Immature natural killer cell (primary cell): ENCODE measurements around the gene FGF19. TPM values are rescaled to one million over a fixed set of nuclear protein-coding genes. Genes with fewer than 3 reads are reported as not detected.

Experiments used
- DNase-seq, 3 donors: peaks; one replicate each; pipeline ENCODE4 v3.0.0; 2022; ENCODE audit warnings: mixed read lengths in 1 of 3
- H3K27ac Mint-ChIP-seq, 6 donors: one replicate each; pipeline ENCODE4 v1.8.0; 2020; ENCODE audit warnings: mixed read lengths in 6 of 6, mild to moderate bottlenecking in 5 of 6, inconsistent platforms in 4 of 6, moderate library complexity in 3 of 6
- H3K27me3 Mint-ChIP-seq, 3 donors: one replicate each; pipeline ENCODE4 v1.8.0; 2020 to 2021; ENCODE audit warnings: low read depth in 3 of 3, mild to moderate bottlenecking in 3 of 3, mixed read lengths in 3 of 3, moderate library complexity in 3 of 3, inconsistent platforms in 1 of 3
- H3K36me3 Mint-ChIP-seq, 3 donors: one replicate each; pipeline ENCODE4 v1.8.0; 2020; ENCODE audit warnings: mixed read lengths in 3 of 3, inconsistent platforms in 2 of 3, mild to moderate bottlenecking in 2 of 3
- H3K4me1 Mint-ChIP-seq, 2 donors: one replicate each; pipeline ENCODE4 v1.8.0; 2020; ENCODE audit warnings: inconsistent platforms in 2 of 2, mild to moderate bottlenecking in 2 of 2, mixed read lengths in 2 of 2, moderate library complexity in 1 of 2
- H3K4me3 Mint-ChIP-seq, 5 donors: one replicate each; pipeline ENCODE4 v1.8.0; 2020; ENCODE audit warnings: mild to moderate bottlenecking in 5 of 5, mixed read lengths in 5 of 5, inconsistent platforms in 3 of 5, moderate library complexity in 3 of 5
- H3K9me3 Mint-ChIP-seq, 6 donors: one replicate each; pipeline ENCODE4 v1.8.0; 2020; ENCODE audit warnings: mild to moderate bottlenecking in 6 of 6, mixed read lengths in 6 of 6, inconsistent platforms in 4 of 6, moderate library complexity in 3 of 6
- polyA plus RNA-seq, 3 donors: library from polyadenylated mRNA; unstranded; fragments of 300-500 nt; fragmentation: Illumina TruSeq; gene quantifications; one replicate each; pipeline ENCODE4 v1.2.3, GENCODE V29; 2021

Gene FGF19
- polyA plus RNA-seq, 3 donors from 2014 or later = not detected

- Mint-ChIP-seq H3K27me3 (peaks cover 0 to 3% (median 2%) of the 10 kb centered on the region in 3 donors), H3K36me3 (peaks cover 7 to 10% (median 9%) of the 10 kb centered on the region in 3 donors), H3K4me3 (no peak overlapping the region), H3K27ac (no peak overlapping the region), H3K9me3 (no peaks in the 10 kb centered on the region), H3K4me1 (peaks cover 7 to 9% of the 10 kb centered on the region in 2 donors)
- DNase-seq = no peak
These were observed 37.6 kb downstream of the FGF19 start for GRCh38 chr11:69666261-69666660.

- no peaks in the 10 kb centered on the region for H3K9me3 Mint-ChIP-seq
- peaks cover 7 to 10% (median 9%) of the 10 kb centered on the region in 3 donors for H3K36me3 Mint-ChIP-seq
- peaks cover 0 to 3% (median 2%) of the 10 kb centered on the region in 3 donors for H3K27me3 Mint-ChIP-seq
- peaks cover 7 to 9% of the 10 kb centered on the region in 2 donors for H3K4me1 Mint-ChIP-seq
- no peak overlapping the region for H3K27ac Mint-ChIP-seq
- DNase-seq = no peak
- no peak overlapping the region for H3K4me3 Mint-ChIP-seq
These were observed 38.2 kb downstream of the FGF19 start for GRCh38 chr11:69665669-69666068.

DNA sequence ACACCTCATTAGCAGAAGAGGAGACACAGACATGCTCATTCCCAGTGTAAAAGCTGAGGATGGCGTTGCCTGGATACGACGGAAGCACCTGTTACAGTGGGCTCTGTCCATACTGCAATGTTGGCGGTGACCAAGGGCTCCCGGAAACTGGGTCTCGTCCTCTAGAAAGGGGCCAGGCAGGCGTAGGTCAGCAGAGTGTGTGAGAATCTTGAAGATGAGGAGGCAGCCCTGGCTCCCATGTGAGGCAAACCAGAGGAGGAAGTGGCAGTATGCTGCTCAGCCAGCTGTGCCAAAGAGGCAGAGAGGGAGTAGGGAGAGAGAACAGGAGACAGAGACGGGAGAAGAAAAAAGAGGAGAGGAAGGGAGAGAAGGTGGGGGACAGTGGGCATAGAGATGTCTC lies 38.9 kb downstream of the FGF19 start:
- Mint-ChIP-seq H3K9me3 (no peaks in the 10 kb centered on the region), H3K36me3 (peaks cover 5 to 10% (median 7%) of the 10 kb centered on the region in 3 donors), H3K4me1 (peaks cover 0 to 2% of the 10 kb centered on the region in 2 donors), H3K4me3 (no peak overlapping the region), H3K27me3 (peaks cover 0 to 3% (median 2%) of the 10 kb centered on the region in 3 donors), H3K27ac (no peak overlapping the region)
- DNase-seq = no peak

GRCh38 chr11:69664103-69664775 lies 39.6 kb downstream of the FGF19 start:
- H3K27me3 Mint-ChIP-seq = peaks cover 0 to 3% (median 2%) of the 10 kb centered on the region in 3 donors
- H3K36me3 Mint-ChIP-seq = peaks cover 5 to 10% (median 7%) of the 10 kb centered on the region in 3 donors
- no peak overlapping the region for H3K4me3 Mint-ChIP-seq
- H3K27ac Mint-ChIP-seq = no peak overlapping the region
- DNase-seq = no peak
- no peaks in the 10 kb centered on the region for H3K9me3 Mint-ChIP-seq
- no peaks in the 10 kb centered on the region for H3K4me1 Mint-ChIP-seq

- DNase-seq = no peak
- H3K4me1 Mint-ChIP-seq = no peaks in the 10 kb centered on the region
- H3K36me3 Mint-ChIP-seq = peaks cover 5 to 10% (median 7%) of the 10 kb centered on the region in 3 donors
- H3K27ac Mint-ChIP-seq = no peak overlapping the region
- H3K27me3 Mint-ChIP-seq = peaks cover 0 to 3% (median 2%) of the 10 kb centered on the region in 3 donors
- H3K4me3 Mint-ChIP-seq = no peak overlapping the region
- H3K9me3 Mint-ChIP-seq = no peaks in the 10 kb centered on the region
These were observed 40.5 kb downstream of the FGF19 start for GRCh38 chr11:69663326-69663725.

DNA sequence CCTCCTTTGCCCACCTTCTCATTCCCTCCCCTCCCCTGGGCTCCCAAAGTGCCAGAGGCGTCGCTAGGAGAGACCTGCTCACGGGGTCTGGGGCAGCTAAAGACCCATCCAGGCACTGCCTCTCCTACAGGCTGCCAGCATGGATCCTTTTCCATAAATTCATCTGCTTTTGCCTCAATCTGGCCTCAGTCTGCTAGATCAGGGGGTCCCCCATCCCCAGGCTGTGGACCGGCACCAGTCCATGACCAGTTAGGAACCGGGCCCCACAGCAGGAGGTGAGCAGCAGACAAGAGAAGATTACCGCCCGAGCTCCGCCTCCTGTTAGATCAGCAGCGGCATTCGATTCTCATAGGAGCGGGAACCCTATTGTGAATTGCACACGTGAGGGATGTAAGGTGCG lies 41.0 kb downstream of the FGF19 start:
- Mint-ChIP-seq H3K36me3 (peaks cover 5 to 9% (median 6%) of the 10 kb centered on the region in 3 donors), H3K27ac (no peak overlapping the region), H3K9me3 (no peaks in the 10 kb centered on the region), H3K4me3 (no peak overlapping the region), H3K4me1 (no peaks in the 10 kb centered on the region), H3K27me3 (peaks cover 0 to 3% (median 2%) of the 10 kb centered on the region in 3 donors)
- DNase-seq = no peak

DNA sequence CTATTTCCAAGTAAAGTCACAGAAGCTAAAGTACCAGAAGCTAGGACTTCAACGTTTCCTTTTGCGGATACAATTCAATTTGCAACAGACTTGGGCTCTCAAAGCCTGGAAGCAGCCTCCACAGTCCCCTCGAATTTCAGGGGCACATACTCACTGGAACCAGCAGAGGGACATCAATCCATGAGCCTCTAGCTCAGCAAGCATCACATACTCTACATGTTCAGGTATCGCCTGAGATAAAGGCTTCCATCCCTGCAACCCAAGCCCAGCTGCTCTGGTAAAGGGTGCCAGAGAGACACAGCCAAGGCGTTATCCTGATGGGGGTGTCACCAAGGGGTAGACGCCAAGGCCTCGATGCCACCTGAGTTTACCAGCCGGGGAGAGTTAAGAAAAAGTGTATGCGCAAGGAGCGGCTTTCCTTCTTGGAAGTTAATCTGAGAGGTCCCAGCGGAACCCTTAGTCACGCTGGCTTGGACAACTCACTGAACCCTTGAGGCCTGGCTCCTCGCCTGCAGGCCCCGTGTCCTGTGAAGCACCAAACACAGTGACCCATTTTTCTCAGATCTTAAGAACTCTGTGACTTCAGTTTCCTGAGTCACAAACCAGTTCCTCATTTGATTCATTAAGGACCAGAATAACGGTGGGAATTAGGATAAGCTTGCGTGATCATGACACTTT lies 41.7 kb downstream of the FGF19 start:
- Mint-ChIP-seq H3K27ac (no peak overlapping the region), H3K4me3 (no peak overlapping the region), H3K9me3 (no peaks in the 10 kb centered on the region), H3K4me1 (no peaks in the 10 kb centered on the region), H3K27me3 (peaks cover 0 to 2% (median 1%) of the 10 kb centered on the region in 3 donors), H3K36me3 (peaks cover 5 to 7% (median 5%) of the 10 kb centered on the region in 3 donors)
- DNase-seq = no peak

DNA sequence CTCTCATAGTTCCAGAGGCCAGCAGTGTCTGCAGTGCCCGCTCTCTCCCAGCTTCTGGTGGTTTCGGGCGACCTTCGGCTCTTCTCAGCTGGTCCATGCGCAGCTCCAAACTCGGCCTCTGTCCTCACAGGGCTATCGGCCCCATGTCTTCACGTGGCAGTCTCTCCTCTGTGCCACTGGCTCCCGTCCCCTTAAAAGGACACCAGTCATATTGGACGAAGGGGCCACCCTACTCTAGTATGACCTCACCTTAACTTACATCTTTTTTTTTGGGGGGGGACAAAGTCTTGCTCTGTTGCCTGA lies 42.5 kb downstream of the FGF19 start:
- no peak for DNase-seq
- Mint-ChIP-seq H3K4me3 (no peak overlapping the region), H3K27ac (no peak overlapping the region), H3K9me3 (no peaks in the 10 kb centered on the region), H3K36me3 (peaks cover 5 to 7% (median 5%) of the 10 kb centered on the region in 3 donors), H3K4me1 (no peaks in the 10 kb centered on the region), H3K27me3 (peaks cover 0 to 2% (median 1%) of the 10 kb centered on the region in 3 donors)

DNA sequence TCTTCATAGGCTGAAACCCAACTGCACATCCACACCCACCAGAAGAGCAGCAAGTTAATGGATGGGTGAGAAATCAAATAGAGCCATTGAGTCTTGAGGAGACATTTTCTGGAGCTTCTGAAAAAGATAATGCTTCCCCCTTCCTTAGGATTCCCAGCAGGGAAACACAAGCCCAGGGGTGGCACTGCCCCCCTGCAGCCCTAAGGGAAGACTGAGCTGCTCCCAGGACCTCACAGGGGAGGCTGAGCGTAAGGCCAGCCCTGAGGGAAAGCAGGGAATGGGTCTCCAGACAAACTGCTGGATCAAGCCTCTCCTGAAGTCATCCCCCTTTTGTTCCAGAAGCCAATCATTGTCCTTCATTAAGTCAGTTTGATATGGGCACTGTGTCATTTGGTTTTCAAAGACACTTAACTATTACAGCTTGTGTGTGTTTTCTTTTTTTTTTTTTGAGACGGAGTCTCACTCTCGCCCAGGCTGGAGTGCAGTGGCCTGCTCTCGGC lies 43.8 kb downstream of the FGF19 start:
- no peaks in the 10 kb centered on the region for H3K9me3 Mint-ChIP-seq
- H3K4me3 Mint-ChIP-seq = no peak overlapping the region
- H3K27ac Mint-ChIP-seq = no peak overlapping the region
- H3K27me3 Mint-ChIP-seq = peaks cover 0 to 3% (median 1%) of the 10 kb centered on the region in 3 donors
- no peaks in the 10 kb centered on the region for H3K4me1 Mint-ChIP-seq
- peaks cover 5 to 7% (median 5%) of the 10 kb centered on the region in 3 donors for H3K36me3 Mint-ChIP-seq
- no peak for DNase-seq

- Mint-ChIP-seq H3K27ac (no peak overlapping the region), H3K36me3 (peaks cover under 1 to 7% (median 5%) of the 10 kb centered on the region in 3 donors), H3K27me3 (peaks cover 0 to 3% (median 1%) of the 10 kb centered on the region in 3 donors), H3K9me3 (no peaks in the 10 kb centered on the region), H3K4me3 (no peak overlapping the region), H3K4me1 (no peaks in the 10 kb centered on the region)
- DNase-seq = no peak
These were observed 44.2 kb downstream of the FGF19 start for GRCh38 chr11:69659591-69659990.

DNA sequence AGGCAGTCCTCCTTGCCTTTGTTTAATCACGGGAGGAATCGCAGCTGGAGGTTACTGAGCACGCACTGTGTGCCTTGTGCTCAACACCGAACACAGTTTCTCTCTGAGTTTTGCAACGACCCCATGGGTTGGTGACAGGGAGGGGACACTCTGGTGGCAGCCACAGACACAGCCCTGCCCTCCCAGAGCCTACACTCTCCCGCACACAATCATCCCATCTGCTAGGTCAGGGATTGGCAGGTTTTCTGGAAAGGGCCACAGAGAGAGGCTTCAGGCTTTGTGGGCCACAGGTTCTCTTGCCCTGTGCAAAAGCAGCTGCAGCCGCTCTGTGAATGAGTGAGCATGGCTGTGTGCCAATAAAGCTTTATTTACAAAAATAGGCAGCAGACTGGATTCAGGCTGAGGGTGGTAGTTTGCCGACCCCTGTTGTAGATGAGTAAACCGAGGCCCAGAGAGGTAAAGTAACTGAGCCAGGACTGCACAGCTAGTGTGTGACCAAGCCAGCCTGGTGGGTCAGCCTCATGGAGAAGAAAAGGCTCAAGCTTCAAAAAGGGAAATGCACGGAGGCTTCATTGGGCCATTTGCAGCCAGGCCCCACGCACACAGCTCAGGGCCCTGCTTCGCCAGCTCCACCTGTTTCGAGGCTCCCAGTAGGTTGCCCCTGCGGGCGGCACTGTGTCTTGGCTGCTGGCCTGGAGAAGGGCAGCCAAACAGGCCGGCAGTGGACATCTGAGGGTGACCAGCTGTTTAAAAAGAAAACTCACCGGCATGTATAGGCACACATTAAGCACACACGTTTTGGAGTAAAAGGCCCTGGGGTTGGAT lies 45.0 kb downstream of the FGF19 start:
- peaks cover 0 to 3% (median 0%) of the 10 kb centered on the region in 3 donors for H3K27me3 Mint-ChIP-seq
- no peaks in the 10 kb centered on the region for H3K4me1 Mint-ChIP-seq
- no peaks in the 10 kb centered on the region for H3K9me3 Mint-ChIP-seq
- no peak for DNase-seq
- no peak overlapping the region for H3K4me3 Mint-ChIP-seq
- H3K36me3 Mint-ChIP-seq = peaks cover 0 to 5% (median 3%) of the 10 kb centered on the region in 3 donors
- H3K27ac Mint-ChIP-seq = no peak overlapping the region

GRCh38 chr11:69657911-69658625 lies 45.8 kb downstream of the FGF19 start:
- Mint-ChIP-seq H3K27me3 (peaks cover 0 to 3% (median 0%) of the 10 kb centered on the region in 3 donors), H3K9me3 (no peaks in the 10 kb centered on the region), H3K36me3 (peaks cover 0 to 3% (median 0%) of the 10 kb centered on the region in 3 donors), H3K4me3 (no peak overlapping the region), H3K27ac (no peak overlapping the region), H3K4me1 (no peaks in the 10 kb centered on the region)
- no peak for DNase-seq

DNA sequence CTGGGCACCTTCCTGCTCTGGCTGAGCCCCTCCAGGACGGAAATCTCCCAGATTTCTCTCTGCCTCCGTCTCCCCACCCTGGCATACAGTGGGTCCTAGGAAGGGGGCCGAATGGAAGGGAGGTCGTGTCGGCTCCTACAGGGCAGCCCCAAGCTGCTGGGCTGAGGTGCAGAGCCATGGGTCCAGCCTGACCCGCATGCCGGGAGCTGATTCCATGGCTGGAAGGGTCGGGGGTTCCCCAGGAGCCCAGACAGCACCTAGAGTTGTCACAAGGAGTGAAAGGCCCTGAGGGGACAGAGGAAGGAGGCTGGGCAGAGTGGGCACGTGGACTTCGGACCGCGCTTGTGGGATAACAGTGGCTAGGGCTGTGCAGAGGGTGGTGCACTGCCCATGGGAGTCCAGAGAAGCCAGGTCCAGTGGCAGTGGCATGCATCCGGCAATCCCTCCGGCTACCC lies 46.3 kb downstream of the FGF19 start:
- Mint-ChIP-seq H3K27me3 (peaks cover 0 to 3% (median 0%) of the 10 kb centered on the region in 3 donors), H3K9me3 (no peaks in the 10 kb centered on the region), H3K36me3 (peaks cover 0 to 3% (median 0%) of the 10 kb centered on the region in 3 donors), H3K4me3 (no peak overlapping the region), H3K4me1 (no peaks in the 10 kb centered on the region), H3K27ac (no peak overlapping the region)
- DNase-seq = no peak
